ENCODE results near the gene PCSK4. TPM values are rescaled to one million over a fixed set of nuclear protein-coding genes. Genes with fewer than 3 reads are reported as not detected.

The PCSK4 gene
- total RNA-seq, 5 donors from 2014 or later (not counting 1 experiment from before 2014, with no cell fraction given): 5.2 to 9.8 (median 5.6) TPM

DNA sequence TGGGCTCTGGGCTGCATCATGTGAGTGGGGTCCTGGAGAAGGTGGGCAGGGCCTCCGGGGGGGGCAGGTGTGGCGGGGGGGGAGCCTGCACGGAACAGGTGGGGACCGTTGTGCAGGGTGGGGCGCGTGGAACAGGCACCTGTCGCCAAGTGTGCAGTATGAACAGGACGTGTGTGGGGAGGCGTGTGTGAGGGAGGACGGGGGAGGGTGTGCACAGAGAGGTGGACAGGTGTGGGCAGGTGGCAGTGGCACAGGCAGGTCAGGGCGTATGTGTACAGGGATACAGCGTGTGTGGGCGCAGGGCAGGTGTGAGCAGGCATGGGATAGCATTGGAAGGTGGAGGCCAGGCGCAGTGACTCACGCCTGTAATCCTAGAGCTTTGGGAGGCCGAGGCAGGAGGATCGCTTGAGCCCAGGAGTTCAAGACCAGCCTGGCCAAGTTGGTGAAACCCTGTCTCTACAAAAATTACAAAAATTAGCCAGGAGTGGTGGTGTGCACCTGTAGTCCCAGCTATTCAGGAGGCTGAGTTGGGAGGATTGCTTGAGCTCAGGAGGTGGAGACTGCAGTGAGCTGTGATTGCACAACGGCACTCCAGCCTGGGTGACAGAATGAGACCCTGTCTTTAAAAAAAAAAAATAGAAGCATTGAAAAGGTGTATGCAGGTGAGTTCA lies 37.0 kb upstream of the PCSK4 start:
- no peaks in the 10 kb centered on the region for H3K36me3 ChIP-seq (ENCODE audit: control insufficient read depth in 2 of 2, extremely low read depth in 1 of 2, insufficient read depth in 1 of 2, low read length in 1 of 2)
- CTCF ChIA-PET: no interaction called here
- no peak overlapping the region for H3K27ac Mint-ChIP-seq
- H3K27ac ChIP-seq (ENCODE audit: low read length): no peak overlapping the region
- POLR2A ChIA-PET: interaction anchor here in 1 of 2 donors (0.7 kb wide), 1 partner anchor 27 kb away, joined by 3 read pairs; no protein-coding TSS in a partner anchor
- H3K27me3 Mint-ChIP-seq: peaks cover 44 to 55% of the 10 kb centered on the region in 2 donors
- peaks cover 4 to 8% (median 7%) of the 10 kb centered on the region in 3 donors for H3K4me1 Mint-ChIP-seq
- no peak for DNase-seq
- H3K4me3 ChIP-seq (ENCODE audit: control insufficient read depth in 1 of 2, extremely low read depth in 1 of 2, low read length in 1 of 2): no peak overlapping the region
- H3K36me3 Mint-ChIP-seq: no peaks in the 10 kb centered on the region
- 71% methylated on average over 17 of the region's 18 CpGs for WGBS (ENCODE audit: insufficient coverage)
- peaks cover 5 to 77% of the 10 kb centered on the region in 2 experiments for H3K27me3 ChIP-seq (replicated peaks in 1 of 2; ENCODE audit: control insufficient read depth in 2 of 2, extremely low read depth in 1 of 2, insufficient read depth in 2 of 2, low read length in 1 of 2)
- no peaks in the 10 kb centered on the region for H3K9me3 ChIP-seq
- no peak overlapping the region for H3K4me3 Mint-ChIP-seq
- H3K9me3 Mint-ChIP-seq: no peaks in the 10 kb centered on the region
- ATAC-seq (replicated peaks in 1 of 4): no peak
- no peaks in the 10 kb centered on the region for H3K4me1 ChIP-seq (ENCODE audit: control insufficient read depth in 1 of 2, extremely low read depth in 1 of 2, insufficient read depth in 2 of 2, low read length in 2 of 2)

DNA sequence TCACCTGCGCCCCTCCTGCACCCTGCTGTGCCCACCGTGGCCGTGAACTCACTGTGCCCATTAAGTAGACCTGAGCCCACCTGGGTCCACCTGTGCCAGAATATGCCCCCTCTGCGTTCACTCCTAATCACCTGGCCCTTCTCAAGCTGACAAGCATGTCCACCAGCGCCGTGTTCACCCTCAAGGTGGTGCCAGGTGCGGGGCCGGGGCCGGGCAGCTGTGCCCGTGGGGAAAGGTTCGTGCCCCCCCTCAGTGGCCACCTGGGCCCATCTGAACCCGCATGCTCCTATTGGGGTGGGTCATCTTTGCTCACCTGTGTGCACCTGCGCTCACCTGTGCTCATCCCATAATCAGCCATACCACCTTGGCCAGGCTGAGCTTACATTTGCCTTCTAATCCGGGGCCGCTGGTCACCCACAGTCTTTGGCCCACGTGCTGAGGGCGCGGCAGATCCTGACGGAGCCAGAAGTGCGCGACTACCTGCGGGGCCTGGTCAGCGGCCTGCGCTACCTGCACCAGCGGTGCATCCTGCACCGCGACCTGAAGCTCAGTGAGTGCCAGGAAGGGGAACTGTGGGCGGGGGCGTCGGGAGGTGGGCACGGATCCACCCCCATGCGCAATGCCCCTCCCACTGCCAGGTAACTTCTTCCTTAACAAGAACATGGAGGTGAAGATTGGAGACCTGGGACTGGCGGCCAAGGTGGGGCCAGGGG lies 36.1 kb upstream of the PCSK4 start:
- no peak for DNase-seq
- Mint-ChIP-seq H3K36me3 (no peaks in the 10 kb centered on the region), H3K4me3 (peak overlapping the region in 1 of 3 donors; percentile 9), H3K27ac (no peak overlapping the region), H3K27me3 (peaks cover 40 to 51% of the 10 kb centered on the region in 2 donors), H3K4me1 (peaks cover 4 to 8% (median 7%) of the 10 kb centered on the region in 3 donors), H3K9me3 (no peaks in the 10 kb centered on the region)
- Histone ChIP-seq H3K4me3 (ENCODE audit: control insufficient read depth in 1 of 2, extremely low read depth in 1 of 2, low read length in 1 of 2) (no peak overlapping the region), H3K9me3 (no peaks in the 10 kb centered on the region), H3K36me3 (ENCODE audit: control insufficient read depth in 2 of 2, extremely low read depth in 1 of 2, insufficient read depth in 1 of 2, low read length in 1 of 2) (no peaks in the 10 kb centered on the region), H3K4me1 (ENCODE audit: control insufficient read depth in 1 of 2, extremely low read depth in 1 of 2, insufficient read depth in 2 of 2, low read length in 2 of 2) (no peaks in the 10 kb centered on the region), H3K27ac (ENCODE audit: low read length) (no peak overlapping the region), H3K27me3 (replicated peaks in 1 of 2; ENCODE audit: control insufficient read depth in 2 of 2, extremely low read depth in 1 of 2, insufficient read depth in 2 of 2, low read length in 1 of 2) (peaks cover 5 to 76% of the 10 kb centered on the region in 2 experiments)
- no peak for ATAC-seq (replicated peaks in 1 of 4)
- ChIA-PET POLR2A (no interaction called here), CTCF (no interaction called here)
- WGBS (ENCODE audit: insufficient coverage): 86% methylated on average over 25 of the region's 33 CpGs

DNA sequence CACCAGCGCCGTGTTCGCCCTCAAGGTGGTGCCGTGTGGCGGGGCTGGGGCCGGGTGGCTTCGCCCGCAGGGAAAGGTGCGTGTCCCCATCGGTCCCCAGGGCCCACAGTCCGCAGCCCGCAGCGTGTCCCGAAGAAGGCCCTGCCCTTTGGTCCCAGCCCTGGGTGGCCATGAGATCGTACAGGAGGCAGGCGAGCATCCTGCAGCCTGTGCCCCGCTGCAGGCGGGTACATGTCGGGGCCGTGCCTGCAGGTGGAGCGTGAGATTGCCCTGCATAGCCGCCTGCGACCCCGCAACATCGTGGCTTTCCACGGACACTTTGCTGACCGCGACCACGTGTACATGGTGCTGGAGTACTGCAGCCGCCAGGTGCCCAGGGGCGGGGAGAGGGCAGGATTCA lies 35.2 kb upstream of the PCSK4 start:
- Histone ChIP-seq H3K27ac (ENCODE audit: low read length) (no peak overlapping the region), H3K9me3 (no peaks in the 10 kb centered on the region), H3K4me1 (ENCODE audit: control insufficient read depth in 1 of 2, extremely low read depth in 1 of 2, insufficient read depth in 2 of 2, low read length in 2 of 2) (no peaks in the 10 kb centered on the region), H3K4me3 (ENCODE audit: control insufficient read depth in 1 of 2, extremely low read depth in 1 of 2, low read length in 1 of 2) (no peak overlapping the region), H3K27me3 (replicated peaks in 1 of 2; ENCODE audit: control insufficient read depth in 2 of 2, extremely low read depth in 1 of 2, insufficient read depth in 2 of 2, low read length in 1 of 2) (peaks cover 5 to 76% of the 10 kb centered on the region in 2 experiments), H3K36me3 (ENCODE audit: control insufficient read depth in 2 of 2, extremely low read depth in 1 of 2, insufficient read depth in 1 of 2, low read length in 1 of 2) (no peaks in the 10 kb centered on the region)
- ChIA-PET CTCF (no interaction called here), POLR2A (no interaction called here)
- DNase-seq: no peak
- Mint-ChIP-seq H3K4me1 (peaks cover 4 to 8% (median 7%) of the 10 kb centered on the region in 3 donors), H3K27ac (no peak overlapping the region), H3K4me3 (no peak overlapping the region), H3K36me3 (no peaks in the 10 kb centered on the region), H3K27me3 (peaks cover 40 to 51% of the 10 kb centered on the region in 2 donors), H3K9me3 (no peaks in the 10 kb centered on the region)
- WGBS (ENCODE audit: insufficient coverage): 66% methylated on average over 31 of the region's 31 CpGs
- no peak for ATAC-seq (replicated peaks in 1 of 4)

DNA sequence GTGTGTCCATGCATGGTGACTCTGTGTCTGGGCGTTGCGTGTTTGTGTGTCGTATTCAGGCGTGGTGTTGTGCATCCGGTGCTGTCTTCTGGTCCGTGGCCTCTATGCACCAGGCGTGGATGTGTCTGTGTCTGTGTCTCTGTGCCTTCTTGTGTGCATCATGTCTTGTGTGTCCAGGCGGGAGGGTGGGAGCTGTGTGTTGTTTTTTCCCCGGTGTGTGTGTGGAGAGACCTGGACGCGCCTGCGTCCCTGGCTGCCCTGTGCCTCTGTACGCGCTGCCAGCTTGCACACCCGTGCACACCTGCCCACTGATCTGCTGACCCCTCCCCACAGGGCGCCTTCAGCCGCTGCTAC lies 34.8 kb upstream of the PCSK4 start:
- H3K4me3 Mint-ChIP-seq: peak overlapping the region in 1 of 3 donors; percentile 59
- H3K9me3 Mint-ChIP-seq: no peaks in the 10 kb centered on the region
- no peak overlapping the region for H3K4me3 ChIP-seq (ENCODE audit: control insufficient read depth in 1 of 2, extremely low read depth in 1 of 2, low read length in 1 of 2)
- WGBS (ENCODE audit: insufficient coverage): 76% methylated on average over 7 of the region's 17 CpGs
- no peak for ATAC-seq (replicated peaks in 1 of 4)
- H3K27me3 Mint-ChIP-seq: peaks cover 36 to 47% of the 10 kb centered on the region in 2 donors
- H3K36me3 ChIP-seq (ENCODE audit: control insufficient read depth in 2 of 2, extremely low read depth in 1 of 2, insufficient read depth in 1 of 2, low read length in 1 of 2): no peaks in the 10 kb centered on the region
- no peak overlapping the region for H3K27ac Mint-ChIP-seq
- no peak overlapping the region for H3K27ac ChIP-seq (ENCODE audit: low read length)
- no peaks in the 10 kb centered on the region for H3K36me3 Mint-ChIP-seq
- H3K4me1 ChIP-seq (ENCODE audit: control insufficient read depth in 1 of 2, extremely low read depth in 1 of 2, insufficient read depth in 2 of 2, low read length in 2 of 2): no peaks in the 10 kb centered on the region
- POLR2A ChIA-PET: no interaction called here
- CTCF ChIA-PET: no interaction called here
- H3K27me3 ChIP-seq (replicated peaks in 1 of 2; ENCODE audit: control insufficient read depth in 2 of 2, extremely low read depth in 1 of 2, insufficient read depth in 2 of 2, low read length in 1 of 2): peaks cover 5 to 78% of the 10 kb centered on the region in 2 experiments
- H3K4me1 Mint-ChIP-seq: peaks cover 4 to 8% (median 7%) of the 10 kb centered on the region in 3 donors
- no peak for DNase-seq
- H3K9me3 ChIP-seq: no peaks in the 10 kb centered on the region

DNA sequence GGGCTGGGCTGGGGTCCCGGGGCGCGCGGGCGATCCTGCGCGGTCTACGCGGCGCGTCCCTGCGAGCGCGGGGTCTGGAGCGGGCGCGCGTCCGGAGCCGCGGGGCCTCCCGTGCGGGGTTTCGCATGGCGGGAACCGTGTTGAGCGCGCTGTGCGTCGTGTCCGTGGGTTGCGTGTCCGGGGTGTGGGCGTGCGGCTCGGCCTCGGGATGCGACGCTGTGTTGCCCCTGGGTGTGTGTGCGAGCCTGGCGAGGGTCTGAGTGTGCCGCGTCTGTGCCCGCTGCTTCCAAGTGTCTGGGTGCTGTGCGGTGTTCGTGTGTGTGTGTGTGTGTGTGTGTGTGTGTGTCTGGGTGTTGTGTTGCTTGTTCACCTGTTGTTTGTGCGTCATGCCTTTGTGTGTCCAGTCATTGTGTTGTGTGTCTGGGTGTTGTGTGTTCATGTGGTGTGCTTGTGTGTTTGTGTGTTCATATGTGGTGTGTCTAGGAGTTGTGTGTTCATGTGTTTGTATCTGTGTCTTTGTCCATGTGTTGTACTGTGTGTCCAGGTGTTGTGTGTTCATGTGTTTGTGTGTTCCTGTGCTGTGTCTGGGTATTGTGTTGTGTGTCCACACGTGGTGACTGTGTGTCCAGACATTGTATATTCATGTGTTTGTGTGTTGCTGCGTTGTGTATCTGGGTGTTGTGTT lies 34.3 kb upstream of the PCSK4 start:
- Histone ChIP-seq H3K4me3 (ENCODE audit: control insufficient read depth in 1 of 2, extremely low read depth in 1 of 2, low read length in 1 of 2) (no peak overlapping the region), H3K27me3 (replicated peaks in 1 of 2; ENCODE audit: control insufficient read depth in 2 of 2, extremely low read depth in 1 of 2, insufficient read depth in 2 of 2, low read length in 1 of 2) (peaks cover 5 to 77% of the 10 kb centered on the region in 2 experiments), H3K36me3 (ENCODE audit: control insufficient read depth in 2 of 2, extremely low read depth in 1 of 2, insufficient read depth in 1 of 2, low read length in 1 of 2) (no peaks in the 10 kb centered on the region), H3K9me3 (no peaks in the 10 kb centered on the region), H3K27ac (ENCODE audit: low read length) (no peak overlapping the region), H3K4me1 (ENCODE audit: control insufficient read depth in 1 of 2, extremely low read depth in 1 of 2, insufficient read depth in 2 of 2, low read length in 2 of 2) (no peaks in the 10 kb centered on the region)
- CTCF ChIA-PET: no interaction called here
- Mint-ChIP-seq H3K36me3 (no peaks in the 10 kb centered on the region), H3K27ac (no peak overlapping the region), H3K9me3 (no peaks in the 10 kb centered on the region), H3K4me3 (peak overlapping the region in 1 of 3 donors; percentile 59), H3K4me1 (peaks cover 4 to 8% (median 7%) of the 10 kb centered on the region in 3 donors), H3K27me3 (peaks cover 34 to 45% of the 10 kb centered on the region in 2 donors)
- ATAC-seq (replicated peaks in 1 of 4) (no peak), DNase-seq (no peak)
- POLR2A ChIA-PET: interaction anchor here in 1 of 2 donors (0.6 kb wide), 1 partner anchor 74 kb away, joined by 4 read pairs; the partner anchor contains the start of gene APC2
- WGBS (ENCODE audit: insufficient coverage): 25% methylated on average over 49 of the region's 49 CpGs
